HEK293 (cell line): ENCODE results near the gene GTPBP1.

Experiments
- EGR2 ChIP-seq: fragments of 450-650 bp; formaldehyde crosslinking; IDR thresholded peaks from 2 replicates; pipeline ENCODE4 v1.5.1; 2016; ENCODE audit warnings: low read depth, missing biosample characterization, missing genetic modification characterization
- GLIS1 ChIP-seq: fragments of 450-650 bp; formaldehyde crosslinking; IDR thresholded peaks from 2 replicates; pipeline ENCODE4 v1.5.1; 2016; ENCODE audit warnings: missing biosample characterization, missing genetic modification characterization
- HOXC10 ChIP-seq: sonication (generic); formaldehyde crosslinking; IDR thresholded peaks from 2 replicates; pipeline ENCODE4 v1.8.1; 2023; ENCODE audit warnings: mild to moderate bottlenecking, missing genetic modification reagents
- IKZF3 ChIP-seq: fragments of 450-650 bp; IDR thresholded peaks from 2 replicates; pipeline ENCODE4 v1.5.0; 2018; ENCODE audit warnings: missing biosample characterization, mild to moderate bottlenecking, missing genetic modification characterization, moderate library complexity
- KLF8 ChIP-seq: fragments of 450-650 bp; formaldehyde crosslinking; IDR thresholded peaks from 2 replicates; pipeline ENCODE4 v1.5.1; 2016; ENCODE audit warnings: missing biosample characterization, missing genetic modification characterization
- OSR2 ChIP-seq: fragments of 450-650 bp; formaldehyde crosslinking; IDR thresholded peaks from 2 replicates; pipeline ENCODE4 v1.5.1; 2016; ENCODE audit warnings: missing biosample characterization, missing genetic modification characterization
- REPIN1 ChIP-seq: fragments of 450-650 bp; formaldehyde crosslinking; IDR thresholded peaks from 2 replicates; pipeline ENCODE4 v1.5.1; 2017; ENCODE audit warnings: missing biosample characterization, missing genetic modification characterization, low read depth
- TRIM28 ChIP-seq: IDR thresholded peaks from 2 replicates; pipeline ENCODE4 v1.6.1; 2011; ENCODE audit warnings: low read length, control low read depth, borderline replicate concordance
- YY1 ChIP-seq: fragments of 450-650 bp; formaldehyde crosslinking; IDR thresholded peaks from 2 replicates; pipeline ENCODE4 v1.5.1; 2018; ENCODE audit warnings: missing biosample characterization, missing genetic modification characterization
- YY2 ChIP-seq: fragments of 450-650 bp; formaldehyde crosslinking; IDR thresholded peaks from 2 replicates; pipeline ENCODE4 v1.5.1; 2016; ENCODE audit warnings: missing biosample characterization, missing genetic modification characterization
- ZBTB7A ChIP-seq: fragments of 450-650 bp; formaldehyde crosslinking; IDR thresholded peaks from 2 replicates; pipeline ENCODE4 v1.5.1; 2016; ENCODE audit warnings: low read depth, missing biosample characterization, missing genetic modification characterization
- ZFHX2 ChIP-seq: fragments of 450-650 bp; formaldehyde crosslinking; conservative IDR thresholded peaks from 2 replicates; pipeline ENCODE4 v1.5.1; 2016; ENCODE audit warnings: missing biosample characterization, missing genetic modification characterization
- ZNF140 ChIP-seq: fragments of 450-650 bp; formaldehyde crosslinking; IDR thresholded peaks from 2 replicates; pipeline ENCODE4 v1.5.1; 2016; ENCODE audit warnings: missing biosample characterization, missing genetic modification characterization
- ZNF184 ChIP-seq: fragments of 450-650 bp; IDR thresholded peaks from 2 replicates; pipeline ENCODE4 v1.5.1; 2018; ENCODE audit warnings: missing biosample characterization, mild to moderate bottlenecking, missing genetic modification characterization
- ZNF24 ChIP-seq: fragments of 450-650 bp; formaldehyde crosslinking; IDR thresholded peaks from 2 replicates; pipeline ENCODE4 v1.5.1; 2016; ENCODE audit warnings: missing biosample characterization, missing genetic modification characterization
- ZNF248 ChIP-seq: fragments of 450-650 bp; formaldehyde crosslinking; IDR thresholded peaks from 2 replicates; pipeline ENCODE4 v1.5.1; 2017; ENCODE audit warnings: missing biosample characterization, missing genetic modification characterization
- ZNF530 ChIP-seq: fragments of 450-650 bp; formaldehyde crosslinking; IDR thresholded peaks from 2 replicates; pipeline ENCODE4 v1.5.1; 2016; ENCODE audit warnings: low read depth, missing biosample characterization, missing genetic modification characterization
- ZNF571 ChIP-seq: fragments of 450-650 bp; formaldehyde crosslinking; IDR thresholded peaks from 2 replicates; pipeline ENCODE4 v1.5.0; 2017; ENCODE audit warnings: missing biosample characterization, missing genetic modification characterization
- ZNF629 ChIP-seq: fragments of 450-650 bp; formaldehyde crosslinking; IDR thresholded peaks from 2 replicates; pipeline ENCODE4 v1.5.1; 2017; ENCODE audit warnings: missing biosample characterization, missing genetic modification characterization
- ZNF670 ChIP-seq: fragments of 450-650 bp; formaldehyde crosslinking; IDR thresholded peaks from 2 replicates; pipeline ENCODE4 v1.5.1; 2016; ENCODE audit warnings: missing biosample characterization, missing genetic modification characterization, low read depth
- ZNF785 ChIP-seq: fragments of 450-650 bp; formaldehyde crosslinking; IDR thresholded peaks from 2 replicates; pipeline ENCODE4 v1.5.1; 2016; ENCODE audit warnings: missing biosample characterization, missing genetic modification characterization
- ZSCAN23 ChIP-seq: fragments of 450-650 bp; formaldehyde crosslinking; IDR thresholded peaks from 2 replicates; pipeline ENCODE4 v1.5.1; 2016; ENCODE audit warnings: missing biosample characterization, missing genetic modification characterization
- TF ChIP-seq, protein P1 (sequence below): fragments of 450-650 bp; formaldehyde crosslinking; IDR thresholded peaks from 2 replicates; pipeline ENCODE4 v1.5.0; 2017; ENCODE audit warnings: missing biosample characterization, missing genetic modification characterization, borderline replicate concordance
- TF ChIP-seq, protein P2 (sequence below): fragments of 450-650 bp; formaldehyde crosslinking; IDR thresholded peaks from 2 replicates; pipeline ENCODE4 v1.5.1; 2017; ENCODE audit warnings: missing biosample characterization, missing genetic modification characterization
- TF ChIP-seq, protein P3 (sequence below): fragments of 450-650 bp; formaldehyde crosslinking; IDR thresholded peaks from 2 replicates; pipeline ENCODE4 v1.5.1; 2016; ENCODE audit warnings: missing biosample characterization, missing genetic modification characterization, borderline replicate concordance
- TF ChIP-seq, protein P4 (sequence below): fragments of 450-650 bp; formaldehyde crosslinking; IDR thresholded peaks from 2 replicates; pipeline ENCODE4 v1.5.1; 2016; ENCODE audit warnings: missing biosample characterization, missing genetic modification characterization, low read depth
- TF ChIP-seq, protein P5 (sequence below): fragments of 450-650 bp; formaldehyde crosslinking; optimal IDR thresholded peaks from 2 replicates; pipeline ENCODE3; 2016; ENCODE audit warnings: missing biosample characterization, mild to moderate bottlenecking, missing genetic modification characterization

GTPBP1 gene

DNA sequence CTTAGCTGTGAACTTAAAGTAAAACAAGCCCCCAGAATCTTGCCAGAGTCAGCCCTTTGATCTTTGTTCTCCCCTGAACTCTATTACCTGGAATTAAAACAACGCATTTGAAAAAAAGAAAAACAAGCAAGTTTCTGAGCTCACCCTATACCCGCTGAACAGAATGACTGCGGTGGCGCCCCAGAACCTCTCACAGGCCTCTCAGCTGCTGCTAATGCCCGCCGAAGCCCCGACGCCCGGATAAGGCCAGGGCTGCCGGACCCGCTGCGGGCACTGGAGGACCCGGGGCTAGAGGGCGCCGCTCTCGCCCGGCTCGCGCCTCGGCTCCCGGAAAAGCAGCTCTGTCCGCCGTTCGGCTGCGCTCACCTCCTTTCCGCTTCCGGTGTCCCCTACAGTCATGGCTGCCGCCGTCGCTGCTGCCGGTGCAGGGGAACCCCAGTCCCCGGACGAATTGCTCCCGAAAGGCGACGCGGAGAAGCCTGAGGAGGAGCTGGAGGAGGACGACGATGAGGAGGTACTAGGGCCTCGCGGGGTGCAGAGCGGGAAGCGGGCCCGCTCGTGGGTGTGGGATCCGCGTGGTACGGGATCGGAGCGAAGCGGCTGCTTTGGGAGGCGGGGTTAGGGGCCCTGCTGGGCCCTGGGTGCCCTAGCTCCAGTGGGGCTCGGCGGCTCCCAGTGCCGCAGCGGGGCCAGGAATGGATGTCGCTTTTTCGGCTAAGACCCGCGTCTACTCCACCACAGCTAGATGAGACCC, 24.0 kb upstream of the GTPBP1 start, which contains the start of gene TOMM22 (continued):
- TF ChIP-seq, protein P1, sequence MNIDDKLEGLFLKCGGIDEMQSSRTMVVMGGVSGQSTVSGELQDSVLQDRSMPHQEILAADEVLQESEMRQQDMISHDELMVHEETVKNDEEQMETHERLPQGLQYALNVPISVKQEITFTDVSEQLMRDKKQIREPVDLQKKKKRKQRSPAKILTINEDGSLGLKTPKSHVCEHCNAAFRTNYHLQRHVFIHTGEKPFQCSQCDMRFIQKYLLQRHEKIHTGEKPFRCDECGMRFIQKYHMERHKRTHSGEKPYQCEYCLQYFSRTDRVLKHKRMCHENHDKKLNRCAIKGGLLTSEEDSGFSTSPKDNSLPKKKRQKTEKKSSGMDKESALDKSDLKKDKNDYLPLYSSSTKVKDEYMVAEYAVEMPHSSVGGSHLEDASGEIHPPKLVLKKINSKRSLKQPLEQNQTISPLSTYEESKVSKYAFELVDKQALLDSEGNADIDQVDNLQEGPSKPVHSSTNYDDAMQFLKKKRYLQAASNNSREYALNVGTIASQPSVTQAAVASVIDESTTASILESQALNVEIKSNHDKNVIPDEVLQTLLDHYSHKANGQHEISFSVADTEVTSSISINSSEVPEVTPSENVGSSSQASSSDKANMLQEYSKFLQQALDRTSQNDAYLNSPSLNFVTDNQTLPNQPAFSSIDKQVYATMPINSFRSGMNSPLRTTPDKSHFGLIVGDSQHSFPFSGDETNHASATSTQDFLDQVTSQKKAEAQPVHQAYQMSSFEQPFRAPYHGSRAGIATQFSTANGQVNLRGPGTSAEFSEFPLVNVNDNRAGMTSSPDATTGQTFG = no peak
- TF ChIP-seq ZNF248 = no peak
- TF ChIP-seq YY1 (tag by site-specific recombination) = peak; percentile 97
- peak; percentile 92 for TF ChIP-seq ZNF629 (tag by site-specific recombination)
- peak; percentile 84; the same call in 1 of the 2 replicates for TF ChIP-seq ZSCAN23 (tag by site-specific recombination)
- TF ChIP-seq ZNF24 (tag by site-specific recombination) = peak; percentile 91
- TF ChIP-seq ZNF571 (tag by site-specific recombination) = no peak
- TF ChIP-seq, protein P2, sequence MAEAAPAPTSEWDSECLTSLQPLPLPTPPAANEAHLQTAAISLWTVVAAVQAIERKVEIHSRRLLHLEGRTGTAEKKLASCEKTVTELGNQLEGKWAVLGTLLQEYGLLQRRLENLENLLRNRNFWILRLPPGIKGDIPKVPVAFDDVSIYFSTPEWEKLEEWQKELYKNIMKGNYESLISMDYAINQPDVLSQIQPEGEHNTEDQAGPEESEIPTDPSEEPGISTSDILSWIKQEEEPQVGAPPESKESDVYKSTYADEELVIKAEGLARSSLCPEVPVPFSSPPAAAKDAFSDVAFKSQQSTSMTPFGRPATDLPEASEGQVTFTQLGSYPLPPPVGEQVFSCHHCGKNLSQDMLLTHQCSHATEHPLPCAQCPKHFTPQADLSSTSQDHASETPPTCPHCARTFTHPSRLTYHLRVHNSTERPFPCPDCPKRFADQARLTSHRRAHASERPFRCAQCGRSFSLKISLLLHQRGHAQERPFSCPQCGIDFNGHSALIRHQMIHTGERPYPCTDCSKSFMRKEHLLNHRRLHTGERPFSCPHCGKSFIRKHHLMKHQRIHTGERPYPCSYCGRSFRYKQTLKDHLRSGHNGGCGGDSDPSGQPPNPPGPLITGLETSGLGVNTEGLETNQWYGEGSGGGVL = 0 out of 2 replicates have a peak, but pooled peaks have one; percentile 11
- TF ChIP-seq GLIS1 = 0 out of 2 replicates have a peak, but pooled peaks have one; percentile 43
- no peak for TF ChIP-seq HOXC10 (CRISPR knock-in tag)
- TF ChIP-seq, protein P3, sequence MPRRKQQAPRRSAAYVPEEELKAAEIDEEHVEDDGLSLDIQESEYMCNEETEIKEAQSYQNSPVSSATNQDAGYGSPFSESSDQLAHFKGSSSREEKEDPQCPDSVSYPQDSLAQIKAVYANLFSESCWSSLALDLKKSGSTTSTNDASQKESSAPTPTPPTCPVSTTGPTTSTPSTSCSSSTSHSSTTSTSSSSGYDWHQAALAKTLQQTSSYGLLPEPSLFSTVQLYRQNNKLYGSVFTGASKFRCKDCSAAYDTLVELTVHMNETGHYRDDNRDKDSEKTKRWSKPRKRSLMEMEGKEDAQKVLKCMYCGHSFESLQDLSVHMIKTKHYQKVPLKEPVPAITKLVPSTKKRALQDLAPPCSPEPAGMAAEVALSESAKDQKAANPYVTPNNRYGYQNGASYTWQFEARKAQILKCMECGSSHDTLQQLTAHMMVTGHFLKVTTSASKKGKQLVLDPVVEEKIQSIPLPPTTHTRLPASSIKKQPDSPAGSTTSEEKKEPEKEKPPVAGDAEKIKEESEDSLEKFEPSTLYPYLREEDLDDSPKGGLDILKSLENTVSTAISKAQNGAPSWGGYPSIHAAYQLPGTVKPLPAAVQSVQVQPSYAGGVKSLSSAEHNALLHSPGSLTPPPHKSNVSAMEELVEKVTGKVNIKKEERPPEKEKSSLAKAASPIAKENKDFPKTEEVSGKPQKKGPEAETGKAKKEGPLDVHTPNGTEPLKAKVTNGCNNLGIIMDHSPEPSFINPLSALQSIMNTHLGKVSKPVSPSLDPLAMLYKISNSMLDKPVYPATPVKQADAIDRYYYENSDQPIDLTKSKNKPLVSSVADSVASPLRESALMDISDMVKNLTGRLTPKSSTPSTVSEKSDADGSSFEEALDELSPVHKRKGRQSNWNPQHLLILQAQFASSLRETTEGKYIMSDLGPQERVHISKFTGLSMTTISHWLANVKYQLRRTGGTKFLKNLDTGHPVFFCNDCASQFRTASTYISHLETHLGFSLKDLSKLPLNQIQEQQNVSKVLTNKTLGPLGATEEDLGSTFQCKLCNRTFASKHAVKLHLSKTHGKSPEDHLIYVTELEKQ (tag by site-specific recombination) = no peak
- TF ChIP-seq ZNF140 (tag by site-specific recombination) = no peak
- no peak for TF ChIP-seq ZNF670 (tag by site-specific recombination)
- TF ChIP-seq TRIM28 = peak; percentile 85; the same call in 1 of the 2 replicates
- 0 out of 2 replicates have a peak, but pooled peaks have one; percentile 17 for TF ChIP-seq EGR2 (tag by site-specific recombination)
- peak; percentile 79 for TF ChIP-seq KLF8 (tag by site-specific recombination)
- 0 out of 2 replicates have a peak, but pooled peaks have one; percentile 40 for TF ChIP-seq ZBTB7A (tag by site-specific recombination)
- TF ChIP-seq IKZF3 (tag by site-specific recombination) = no peak; the same call in 1 of the 2 replicates
- TF ChIP-seq REPIN1 (tag by site-specific recombination) = peak; percentile 93
- no peak for TF ChIP-seq OSR2
- no peak for TF ChIP-seq ZNF184
- peak; percentile 47 for TF ChIP-seq ZFHX2
- TF ChIP-seq ZNF530 (tag by site-specific recombination) = no peak
- TF ChIP-seq YY2 (tag by site-specific recombination) = peak; percentile 100
- TF ChIP-seq ZNF785 (tag by site-specific recombination) = peak; percentile 39; the same call in 1 of the 2 replicates
- TF ChIP-seq, protein P4, sequence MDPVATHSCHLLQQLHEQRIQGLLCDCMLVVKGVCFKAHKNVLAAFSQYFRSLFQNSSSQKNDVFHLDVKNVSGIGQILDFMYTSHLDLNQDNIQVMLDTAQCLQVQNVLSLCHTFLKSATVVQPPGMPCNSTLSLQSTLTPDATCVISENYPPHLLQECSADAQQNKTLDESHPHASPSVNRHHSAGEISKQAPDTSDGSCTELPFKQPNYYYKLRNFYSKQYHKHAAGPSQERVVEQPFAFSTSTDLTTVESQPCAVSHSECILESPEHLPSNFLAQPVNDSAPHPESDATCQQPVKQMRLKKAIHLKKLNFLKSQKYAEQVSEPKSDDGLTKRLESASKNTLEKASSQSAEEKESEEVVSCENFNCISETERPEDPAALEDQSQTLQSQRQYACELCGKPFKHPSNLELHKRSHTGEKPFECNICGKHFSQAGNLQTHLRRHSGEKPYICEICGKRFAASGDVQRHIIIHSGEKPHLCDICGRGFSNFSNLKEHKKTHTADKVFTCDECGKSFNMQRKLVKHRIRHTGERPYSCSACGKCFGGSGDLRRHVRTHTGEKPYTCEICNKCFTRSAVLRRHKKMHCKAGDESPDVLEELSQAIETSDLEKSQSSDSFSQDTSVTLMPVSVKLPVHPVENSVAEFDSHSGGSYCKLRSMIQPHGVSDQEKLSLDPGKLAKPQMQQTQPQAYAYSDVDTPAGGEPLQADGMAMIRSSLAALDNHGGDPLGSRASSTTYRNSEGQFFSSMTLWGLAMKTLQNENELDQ = no peak
- TF ChIP-seq, protein P5, sequence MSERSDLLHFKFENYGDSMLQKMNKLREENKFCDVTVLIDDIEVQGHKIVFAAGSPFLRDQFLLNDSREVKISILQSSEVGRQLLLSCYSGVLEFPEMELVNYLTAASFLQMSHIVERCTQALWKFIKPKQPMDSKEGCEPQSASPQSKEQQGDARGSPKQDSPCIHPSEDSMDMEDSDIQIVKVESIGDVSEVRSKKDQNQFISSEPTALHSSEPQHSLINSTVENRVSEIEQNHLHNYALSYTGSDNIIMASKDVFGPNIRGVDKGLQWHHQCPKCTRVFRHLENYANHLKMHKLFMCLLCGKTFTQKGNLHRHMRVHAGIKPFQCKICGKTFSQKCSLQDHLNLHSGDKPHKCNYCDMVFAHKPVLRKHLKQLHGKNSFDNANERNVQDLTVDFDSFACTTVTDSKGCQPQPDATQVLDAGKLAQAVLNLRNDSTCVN = peak; percentile 80
